HG02884 (cell line): Measurements from ENCODE around the gene LMF1.

Experiments used
- ATAC-seq: cut with Tn5 transposase; IDR thresholded peaks from one replicate; pipeline ENCODE4 v1.9.1; 2021; ENCODE audit warnings: mild to moderate bottlenecking, moderate library complexity; ENCODE audit not compliant: unreplicated experiment

Gene LMF1

GRCh38 chr16:853981-854807, 116.6 kb downstream of the LMF1 start:
- ATAC-seq: no peak

DNA sequence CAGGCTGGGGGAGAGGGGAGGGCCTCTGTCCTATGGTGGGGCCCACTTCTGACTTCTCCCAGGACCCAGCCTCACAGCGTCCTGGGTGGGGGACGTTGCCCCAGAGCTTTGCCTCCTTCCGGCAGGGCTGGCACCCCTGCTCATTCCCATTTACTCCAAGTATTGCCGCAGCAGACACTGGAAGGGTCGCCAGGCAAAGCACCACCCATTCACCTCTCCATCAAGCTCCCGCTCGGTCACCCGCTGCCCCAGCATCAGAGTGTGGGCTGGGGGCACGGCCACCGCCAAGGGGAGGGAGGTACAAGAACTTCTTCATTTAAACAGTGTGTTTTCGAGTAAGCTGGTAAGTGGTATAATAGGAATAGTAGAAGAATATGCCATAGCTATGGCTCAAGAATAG, 117.5 kb downstream of the LMF1 start:
- ATAC-seq: no peak

GRCh38 chr16:852451-853185, 118.2 kb downstream of the LMF1 start:
- ATAC-seq: no peak

- no peak for ATAC-seq
Measured at GRCh38 chr16:851871-852270, 118.9 kb downstream of the LMF1 start.

GRCh38 chr16:851209-851810, 119.5 kb downstream of the LMF1 start:
- ATAC-seq: no peak

GRCh38 chr16:850668-851067, 120.1 kb downstream of the LMF1 start:
- no peak for ATAC-seq

- ATAC-seq: no peak
Measured at GRCh38 chr16:848510-849253, 122.1 kb downstream of the LMF1 start.

DNA sequence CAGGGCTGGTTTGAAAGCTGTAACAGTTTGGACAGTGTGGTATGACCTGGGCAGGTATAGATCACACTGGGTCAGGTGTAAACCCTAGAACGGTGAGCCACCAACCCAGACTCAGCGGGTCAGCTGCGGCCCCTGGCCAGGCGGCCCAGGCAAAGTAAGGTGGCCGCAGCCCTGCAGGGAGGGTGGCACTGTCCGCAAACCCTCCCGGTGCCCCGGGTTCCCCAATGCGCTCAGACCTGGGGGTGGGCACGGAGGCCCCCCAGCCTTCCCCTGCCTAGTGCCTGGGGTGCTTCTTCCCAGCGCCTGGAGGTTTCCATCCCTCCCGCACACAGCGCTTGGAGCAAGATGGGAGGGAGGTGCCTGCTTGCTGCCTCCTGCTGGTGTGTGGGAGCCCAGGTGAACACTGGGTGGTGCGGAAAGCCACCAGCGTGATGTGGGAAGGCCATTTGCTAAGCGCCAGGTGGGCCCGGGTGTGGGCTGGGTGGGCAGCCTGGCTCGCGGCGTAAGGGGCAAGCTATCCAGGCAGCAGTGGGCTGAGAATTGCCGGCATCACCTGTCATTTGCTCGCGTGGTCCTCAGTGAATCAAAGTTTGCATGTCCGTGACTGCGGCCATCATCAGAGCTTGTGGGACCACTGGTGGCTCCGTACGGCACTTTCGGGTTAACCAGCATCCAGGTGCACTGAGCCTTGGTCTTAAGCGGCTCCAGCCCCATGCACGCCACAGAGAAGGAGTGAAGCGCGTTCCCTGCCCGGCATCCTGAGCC, 122.9 kb downstream of the LMF1 start:
- no peak for ATAC-seq

- no peak for ATAC-seq
Measured at GRCh38 chr16:847151-847550, 123.6 kb downstream of the LMF1 start.

DNA sequence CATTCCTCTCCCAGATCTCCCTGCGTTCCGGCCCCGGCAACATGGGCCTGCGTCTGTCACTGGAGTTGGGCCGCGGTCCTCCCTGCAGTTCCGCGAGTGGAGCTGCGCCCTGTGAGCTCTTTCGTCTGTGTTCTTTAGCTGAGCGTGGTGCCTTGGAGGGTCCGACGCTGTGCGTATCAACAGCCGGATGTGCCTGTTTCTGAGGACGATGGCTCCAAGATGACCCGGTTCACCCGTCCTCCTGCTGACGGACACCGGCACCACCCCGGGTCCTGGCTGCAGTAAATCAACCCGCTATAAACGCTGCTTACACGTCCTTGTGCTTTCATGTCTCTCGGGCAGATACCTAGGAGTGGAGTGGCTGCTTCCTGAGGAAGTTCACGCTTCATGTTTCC, 125.4 kb downstream of the LMF1 start:
- ATAC-seq: no peak

- no peak for ATAC-seq
Measured at GRCh38 chr16:844638-845350, 126.0 kb downstream of the LMF1 start.

- no peak for ATAC-seq
Measured at GRCh38 chr16:843771-844170, 127.0 kb downstream of the LMF1 start.

GRCh38 chr16:842711-843560, 127.8 kb downstream of the LMF1 start:
- ATAC-seq: no peak

DNA sequence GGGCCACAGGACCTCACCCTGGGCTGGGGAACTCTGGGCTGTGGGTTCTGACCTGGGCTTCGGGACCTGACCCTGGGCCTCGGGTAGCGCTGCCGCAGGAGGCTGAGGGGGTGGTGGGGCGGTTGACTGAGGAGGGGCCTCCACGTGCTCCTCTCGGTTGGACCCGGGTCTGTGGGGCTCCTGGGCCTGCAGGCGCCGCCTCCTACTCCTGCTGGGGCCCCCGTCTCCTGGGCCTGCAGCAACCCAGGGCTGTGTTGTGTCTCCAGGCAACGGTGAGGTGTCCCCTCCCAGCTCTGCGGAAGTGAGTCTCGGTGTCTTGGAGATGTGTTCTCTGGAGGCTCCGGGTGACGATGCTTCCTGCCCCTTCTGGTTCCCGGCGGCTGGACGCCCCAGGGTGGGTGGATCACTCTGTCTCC, 128.7 kb downstream of the LMF1 start:
- ATAC-seq: no peak

DNA sequence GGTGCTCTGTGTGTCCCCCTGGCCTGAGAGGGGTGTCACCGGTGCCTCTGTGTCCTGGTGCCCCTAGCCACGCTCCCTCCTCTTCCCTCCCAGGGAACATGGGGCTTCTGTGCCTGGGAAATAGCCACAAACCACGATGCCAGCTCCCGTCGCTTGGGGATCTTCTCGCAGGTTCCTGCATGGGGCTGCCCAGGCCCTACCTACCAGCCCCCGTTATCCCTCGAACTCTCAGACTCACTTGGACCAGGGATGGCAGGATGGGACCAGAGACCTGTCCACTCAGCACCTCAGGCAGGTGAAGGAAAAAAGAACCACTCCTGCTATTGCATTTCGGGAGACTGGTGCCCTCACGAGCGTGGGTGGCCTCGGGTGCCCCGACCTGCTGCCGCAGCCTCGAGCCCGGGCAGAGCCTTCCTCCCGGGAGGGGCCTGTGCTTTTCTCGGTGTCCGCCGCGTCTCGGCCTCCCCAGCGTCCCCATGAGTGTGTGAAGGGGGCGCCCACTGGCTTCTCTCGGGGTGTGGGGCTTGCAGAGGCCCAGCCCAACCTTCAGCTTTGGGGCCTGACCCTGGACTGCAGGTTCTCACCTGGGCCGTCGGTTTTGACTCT, 129.2 kb downstream of the LMF1 start:
- no peak for ATAC-seq

DNA sequence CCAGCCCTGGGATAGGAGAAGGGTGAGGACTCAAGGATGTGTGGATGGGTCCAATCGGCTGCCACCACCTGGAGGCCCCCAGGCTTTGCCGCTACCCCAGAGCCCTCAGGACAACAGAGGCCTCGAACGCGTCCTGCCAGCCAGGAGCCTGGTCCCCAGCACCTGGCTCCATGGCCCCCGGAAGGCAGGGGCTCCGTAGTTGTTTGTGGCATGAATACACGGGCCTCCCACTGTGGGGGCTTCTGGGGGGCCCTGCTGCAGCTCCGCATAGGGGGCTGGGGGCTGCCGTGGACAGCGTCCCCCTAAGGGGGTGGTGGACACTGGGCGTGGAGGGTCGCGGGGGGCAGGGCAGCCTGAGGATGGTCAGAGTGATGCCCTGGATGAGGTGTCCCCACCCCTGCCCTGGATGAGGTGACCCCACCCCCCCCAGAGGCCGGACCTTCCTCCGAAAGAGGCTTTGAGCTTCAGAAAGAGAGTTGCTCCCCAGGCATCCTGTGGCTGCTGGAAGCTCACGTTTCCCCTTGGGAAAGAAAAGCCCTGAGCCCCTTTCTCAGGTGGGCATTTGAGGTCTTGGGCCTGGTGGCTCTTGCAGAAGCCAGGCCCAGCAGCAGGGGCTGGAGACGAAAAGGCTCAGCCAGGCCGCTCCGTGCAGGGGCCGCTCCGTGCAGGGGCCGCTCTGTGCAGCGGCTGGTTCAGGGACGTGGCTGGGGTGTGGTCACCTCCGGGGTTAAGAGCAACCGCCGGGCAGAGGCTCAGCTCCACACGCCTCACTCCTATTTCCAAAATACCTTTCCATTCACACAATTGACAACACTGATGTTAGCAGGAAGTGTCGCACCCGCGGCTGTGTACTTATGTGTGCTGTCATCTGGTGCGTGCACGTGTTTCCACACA, 130.0 kb downstream of the LMF1 start:
- no peak for ATAC-seq

DNA sequence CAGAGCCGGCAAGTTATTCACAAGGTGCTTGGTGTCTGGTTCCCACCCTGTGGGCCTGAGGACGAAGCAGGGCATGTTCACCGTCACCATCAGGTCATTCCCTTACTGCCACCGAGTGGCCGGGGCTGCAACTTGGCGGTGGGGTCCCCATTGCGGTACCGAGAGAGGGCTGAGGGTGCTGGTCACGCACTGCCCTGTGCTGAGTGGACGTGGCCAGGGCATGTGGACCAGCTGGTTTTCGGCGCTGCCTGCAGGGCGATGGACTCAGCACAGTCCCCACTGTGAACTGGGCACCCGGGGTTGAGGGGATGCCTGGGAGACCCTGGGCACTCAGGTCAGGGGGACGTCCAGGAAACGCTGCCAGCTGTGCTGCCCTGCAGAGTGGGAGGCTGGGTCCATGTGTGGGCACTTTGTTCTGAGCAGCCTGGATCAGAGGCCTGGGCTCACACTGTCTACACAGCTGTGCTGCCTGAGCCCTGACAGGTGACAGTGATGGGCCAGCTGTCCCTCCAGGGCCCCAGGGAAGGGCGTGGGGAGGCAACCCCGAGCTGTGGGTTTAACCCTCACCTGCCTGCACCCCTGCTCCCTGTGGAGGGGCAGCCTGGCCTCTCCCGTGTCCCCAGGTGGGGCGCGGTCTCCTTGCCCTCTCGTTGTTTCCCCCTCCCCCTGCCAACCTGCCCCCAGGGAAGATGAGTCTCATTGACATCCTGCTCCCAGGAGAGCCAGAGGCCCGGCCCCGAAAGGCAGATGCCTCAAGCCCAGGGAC, 131.0 kb downstream of the LMF1 start:
- no peak for ATAC-seq
